PC-9 (cell line): ENCODE results near the gene BPIFA2.

Experiments
- EZH2 ChIP-seq: fragments of 200-600 bp; sonication (generic); IDR thresholded peaks from 2 replicates; pipeline ENCODE4 v1.8.0; 2017; ENCODE audit warnings: antibody characterized with exemption, low read depth
- TF ChIP-seq, protein P1 (sequence below): fragments of 200-600 bp; sonication (generic); conservative IDR thresholded peaks from 2 replicates; pipeline ENCODE4 v1.6.1; 2017; ENCODE audit warnings: mixed run types, antibody characterized with exemption, mild to moderate bottlenecking, moderate library complexity

DNA sequence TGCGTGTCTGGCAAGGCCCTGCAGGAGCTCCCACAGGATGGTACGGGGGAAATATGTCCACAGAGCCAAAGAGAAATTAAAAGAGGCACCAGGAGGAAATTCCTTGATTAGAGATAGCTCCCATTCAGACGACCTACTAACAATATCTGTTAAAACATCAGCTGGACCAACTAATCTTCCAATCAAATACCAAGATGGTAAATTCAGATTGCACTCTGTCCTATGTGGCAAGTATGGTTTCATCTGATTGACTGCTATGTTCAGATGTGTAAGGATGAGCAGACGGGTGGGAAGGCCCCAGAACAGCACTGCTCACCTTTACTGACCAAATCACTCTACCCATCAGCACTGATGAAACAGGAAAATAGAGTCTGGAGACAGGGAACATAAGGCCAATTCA is 19.5 kb downstream of the BPIFA2 start:
- TF ChIP-seq, protein P1, sequence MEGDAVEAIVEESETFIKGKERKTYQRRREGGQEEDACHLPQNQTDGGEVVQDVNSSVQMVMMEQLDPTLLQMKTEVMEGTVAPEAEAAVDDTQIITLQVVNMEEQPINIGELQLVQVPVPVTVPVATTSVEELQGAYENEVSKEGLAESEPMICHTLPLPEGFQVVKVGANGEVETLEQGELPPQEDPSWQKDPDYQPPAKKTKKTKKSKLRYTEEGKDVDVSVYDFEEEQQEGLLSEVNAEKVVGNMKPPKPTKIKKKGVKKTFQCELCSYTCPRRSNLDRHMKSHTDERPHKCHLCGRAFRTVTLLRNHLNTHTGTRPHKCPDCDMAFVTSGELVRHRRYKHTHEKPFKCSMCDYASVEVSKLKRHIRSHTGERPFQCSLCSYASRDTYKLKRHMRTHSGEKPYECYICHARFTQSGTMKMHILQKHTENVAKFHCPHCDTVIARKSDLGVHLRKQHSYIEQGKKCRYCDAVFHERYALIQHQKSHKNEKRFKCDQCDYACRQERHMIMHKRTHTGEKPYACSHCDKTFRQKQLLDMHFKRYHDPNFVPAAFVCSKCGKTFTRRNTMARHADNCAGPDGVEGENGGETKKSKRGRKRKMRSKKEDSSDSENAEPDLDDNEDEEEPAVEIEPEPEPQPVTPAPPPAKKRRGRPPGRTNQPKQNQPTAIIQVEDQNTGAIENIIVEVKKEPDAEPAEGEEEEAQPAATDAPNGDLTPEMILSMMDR, result no peak
- no peak for TF ChIP-seq EZH2
